Measurements from ENCODE around the gene NME3. TPM values are rescaled to one million over a fixed set of nuclear protein-coding genes. Genes with fewer than 3 reads are reported as not detected.
A peak's percentile ranks its signal among the peaks of the same experiment; 100 is the strongest.

NME3 gene
- total and polyA plus RNA-seq, 9 of the 15 experiments (the other 6 are each of a cell fraction or from before 2014, with no cell fraction given) = 0.68 to 76.3 (median 11.5) TPM

DNA sequence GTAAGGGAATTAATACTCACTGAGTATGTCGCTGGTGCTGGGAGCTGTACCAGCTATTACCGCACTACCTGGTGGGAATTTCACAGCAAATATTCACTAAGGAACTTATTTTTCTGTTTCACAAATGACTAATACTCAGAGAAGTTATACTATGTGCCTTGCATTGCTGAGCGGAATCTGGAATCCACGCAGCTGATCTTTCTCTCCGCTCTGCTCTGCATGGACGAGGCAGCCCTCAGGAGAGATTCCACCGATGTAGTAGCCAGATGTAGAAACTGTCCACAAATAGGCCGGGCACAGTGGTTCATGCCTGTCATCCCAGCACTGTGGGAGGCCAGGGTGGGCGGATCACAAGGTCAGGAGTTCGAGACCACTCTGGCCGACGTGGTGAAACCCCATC, 17.1 kb downstream of the NME3 start:
- H3K9me1 ChIP-seq (ENCODE audit: control insufficient read depth, insufficient read depth, low read length) = peaks cover 3% of the 10 kb centered on the region

DNA sequence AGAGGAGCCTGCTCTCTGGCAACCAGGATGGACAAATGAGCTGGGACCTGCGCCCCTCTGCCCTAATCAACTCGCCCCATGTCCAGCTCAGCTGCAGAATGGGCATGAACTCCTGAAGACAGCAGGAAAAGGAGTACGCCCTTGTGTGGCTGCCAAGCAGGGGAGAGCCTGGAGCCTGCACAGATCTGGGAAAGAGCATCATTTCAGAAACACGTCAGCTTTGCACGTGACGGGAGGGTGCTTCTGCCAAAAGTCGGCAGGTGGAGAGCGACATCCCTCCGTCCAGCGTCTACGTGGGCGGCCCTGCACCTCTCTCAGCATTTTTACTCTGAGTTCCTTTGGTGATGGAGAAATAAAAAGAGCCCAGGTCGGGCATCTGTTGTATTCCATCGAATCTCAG, 18.5 kb downstream of the NME3 start:
- peaks cover 39% of the 10 kb centered on the region; the same call in 2 of the 3 replicates for H3K36me3 ChIP-seq (ENCODE audit: control insufficient read depth, insufficient read depth, low read length)
- no peak for DNase-seq (ENCODE audit: extremely low read depth in 1 of 4, low spot score in 3 of 4)
- H3K4me2 ChIP-seq (ENCODE audit: insufficient read depth, low read length) = no peak overlapping the region
- CTCF ChIA-PET (ENCODE audit: low intra/inter-chr PET ratio) = no interaction called here
- POLR2A ChIA-PET = no interaction called here
- no peak overlapping the region for H3K4me3 ChIP-seq
- no peaks in the 10 kb centered on the region for H4K20me1 ChIP-seq (replicated peaks; ENCODE audit: control insufficient read depth, insufficient read depth, low read length)
- no peak for FAIRE-seq
- H3K27me3 ChIP-seq (ENCODE audit: control insufficient read depth in 2 of 2, insufficient read depth in 2 of 2, low read length in 2 of 2) = no peaks in the 10 kb centered on the region
- H3K9me3 ChIP-seq (replicated peaks; ENCODE audit: control insufficient read depth, insufficient read depth, low read depth, low read length) = no peaks in the 10 kb centered on the region
- H3K9me1 ChIP-seq (ENCODE audit: control insufficient read depth, insufficient read depth, low read length) = peaks cover 3% of the 10 kb centered on the region
- H3K4me1 ChIP-seq (replicated peaks in 1 of 2; ENCODE audit: control insufficient read depth in 2 of 2, insufficient read depth in 2 of 2, low read length in 2 of 2) = peaks cover 0 to 9% of the 10 kb centered on the region in 2 experiments; a peak in 1 of 5 replicates
- H3K79me2 ChIP-seq (ENCODE audit: control insufficient read depth, insufficient read depth, low read length) = no peaks in the 10 kb centered on the region
- intact Hi-C loops (cut with micrococcal nuclease) (no loop called here), in situ Hi-C loops (cut with MboI) (no loop called here)
- ATAC-seq = no peak
- no peak overlapping the region for H3K27ac ChIP-seq (ENCODE audit: extremely low read depth, low read depth, low read length)
- H2AFZ ChIP-seq (ENCODE audit: low read depth, low read length) = no peak overlapping the region
- BruUV-seq (replicated peaks) = no TSS peak
- WGBS (ENCODE audit: insufficient coverage, low coverage, missing lambda C conversion rate) = 96% methylated on average over 14 of the region's 14 CpGs
- peak overlapping the region in 1 of 2 experiments; percentile 28; a peak in 1 of 4 replicates for H3K9ac ChIP-seq (ENCODE audit: insufficient read depth in 1 of 2, low read depth in 2 of 2, low read length in 2 of 2)
- TF ChIP-seq CC2D1A (IDR thresholded peaks at IDR 0.05) (no peak), CBFA2T2 (conservative IDR thresholded peaks at IDR 0.05) (no peak), ZNF589 (CRISPR knock-in tag; IDR thresholded peaks at IDR 0.05; ENCODE audit: low read depth) (no peak), TEAD1 (CRISPR knock-in tag; IDR thresholded peaks at IDR 0.05) (no peak)
- TF ChIP-seq, protein P1, sequence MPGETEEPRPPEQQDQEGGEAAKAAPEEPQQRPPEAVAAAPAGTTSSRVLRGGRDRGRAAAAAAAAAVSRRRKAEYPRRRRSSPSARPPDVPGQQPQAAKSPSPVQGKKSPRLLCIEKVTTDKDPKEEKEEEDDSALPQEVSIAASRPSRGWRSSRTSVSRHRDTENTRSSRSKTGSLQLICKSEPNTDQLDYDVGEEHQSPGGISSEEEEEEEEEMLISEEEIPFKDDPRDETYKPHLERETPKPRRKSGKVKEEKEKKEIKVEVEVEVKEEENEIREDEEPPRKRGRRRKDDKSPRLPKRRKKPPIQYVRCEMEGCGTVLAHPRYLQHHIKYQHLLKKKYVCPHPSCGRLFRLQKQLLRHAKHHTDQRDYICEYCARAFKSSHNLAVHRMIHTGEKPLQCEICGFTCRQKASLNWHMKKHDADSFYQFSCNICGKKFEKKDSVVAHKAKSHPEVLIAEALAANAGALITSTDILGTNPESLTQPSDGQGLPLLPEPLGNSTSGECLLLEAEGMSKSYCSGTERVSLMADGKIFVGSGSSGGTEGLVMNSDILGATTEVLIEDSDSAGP (CRISPR knock-in tag; IDR thresholded peaks at IDR 0.05) = no peak
- TF ChIP-seq, protein P2, sequence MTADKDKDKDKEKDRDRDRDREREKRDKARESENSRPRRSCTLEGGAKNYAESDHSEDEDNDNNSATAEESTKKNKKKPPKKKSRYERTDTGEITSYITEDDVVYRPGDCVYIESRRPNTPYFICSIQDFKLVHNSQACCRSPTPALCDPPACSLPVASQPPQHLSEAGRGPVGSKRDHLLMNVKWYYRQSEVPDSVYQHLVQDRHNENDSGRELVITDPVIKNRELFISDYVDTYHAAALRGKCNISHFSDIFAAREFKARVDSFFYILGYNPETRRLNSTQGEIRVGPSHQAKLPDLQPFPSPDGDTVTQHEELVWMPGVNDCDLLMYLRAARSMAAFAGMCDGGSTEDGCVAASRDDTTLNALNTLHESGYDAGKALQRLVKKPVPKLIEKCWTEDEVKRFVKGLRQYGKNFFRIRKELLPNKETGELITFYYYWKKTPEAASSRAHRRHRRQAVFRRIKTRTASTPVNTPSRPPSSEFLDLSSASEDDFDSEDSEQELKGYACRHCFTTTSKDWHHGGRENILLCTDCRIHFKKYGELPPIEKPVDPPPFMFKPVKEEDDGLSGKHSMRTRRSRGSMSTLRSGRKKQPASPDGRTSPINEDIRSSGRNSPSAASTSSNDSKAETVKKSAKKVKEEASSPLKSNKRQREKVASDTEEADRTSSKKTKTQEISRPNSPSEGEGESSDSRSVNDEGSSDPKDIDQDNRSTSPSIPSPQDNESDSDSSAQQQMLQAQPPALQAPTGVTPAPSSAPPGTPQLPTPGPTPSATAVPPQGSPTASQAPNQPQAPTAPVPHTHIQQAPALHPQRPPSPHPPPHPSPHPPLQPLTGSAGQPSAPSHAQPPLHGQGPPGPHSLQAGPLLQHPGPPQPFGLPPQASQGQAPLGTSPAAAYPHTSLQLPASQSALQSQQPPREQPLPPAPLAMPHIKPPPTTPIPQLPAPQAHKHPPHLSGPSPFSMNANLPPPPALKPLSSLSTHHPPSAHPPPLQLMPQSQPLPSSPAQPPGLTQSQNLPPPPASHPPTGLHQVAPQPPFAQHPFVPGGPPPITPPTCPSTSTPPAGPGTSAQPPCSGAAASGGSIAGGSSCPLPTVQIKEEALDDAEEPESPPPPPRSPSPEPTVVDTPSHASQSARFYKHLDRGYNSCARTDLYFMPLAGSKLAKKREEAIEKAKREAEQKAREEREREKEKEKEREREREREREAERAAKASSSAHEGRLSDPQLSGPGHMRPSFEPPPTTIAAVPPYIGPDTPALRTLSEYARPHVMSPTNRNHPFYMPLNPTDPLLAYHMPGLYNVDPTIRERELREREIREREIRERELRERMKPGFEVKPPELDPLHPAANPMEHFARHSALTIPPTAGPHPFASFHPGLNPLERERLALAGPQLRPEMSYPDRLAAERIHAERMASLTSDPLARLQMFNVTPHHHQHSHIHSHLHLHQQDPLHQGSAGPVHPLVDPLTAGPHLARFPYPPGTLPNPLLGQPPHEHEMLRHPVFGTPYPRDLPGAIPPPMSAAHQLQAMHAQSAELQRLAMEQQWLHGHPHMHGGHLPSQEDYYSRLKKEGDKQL (CRISPR knock-in tag; IDR thresholded peaks at IDR 0.05; ENCODE audit: borderline replicate concordance) = no peak

More for the DNA sequence above, 17.1 kb downstream of the NME3 start:
- ChIA-PET CTCF (ENCODE audit: low intra/inter-chr PET ratio) (no interaction called here), POLR2A (no interaction called here)
- Histone ChIP-seq H3K4me2 (ENCODE audit: insufficient read depth, low read length) (no peak overlapping the region), H4K20me1 (replicated peaks; ENCODE audit: control insufficient read depth, insufficient read depth, low read length) (no peaks in the 10 kb centered on the region), H3K4me1 (replicated peaks in 1 of 2; ENCODE audit: control insufficient read depth in 2 of 2, insufficient read depth in 2 of 2, low read length in 2 of 2) (peaks cover 0 to 20% of the 10 kb centered on the region in 2 experiments; a peak in 1 of 5 replicates), H3K27me3 (ENCODE audit: control insufficient read depth in 2 of 2, insufficient read depth in 2 of 2, low read length in 2 of 2) (no peaks in the 10 kb centered on the region), H3K36me3 (ENCODE audit: control insufficient read depth, insufficient read depth, low read length) (peaks cover 30% of the 10 kb centered on the region; the same call in 2 of the 3 replicates), H3K79me2 (ENCODE audit: control insufficient read depth, insufficient read depth, low read length) (no peaks in the 10 kb centered on the region), H3K9ac (ENCODE audit: insufficient read depth in 1 of 2, low read depth in 2 of 2, low read length in 2 of 2) (peak overlapping the region in 1 of 2 experiments; percentile 68; a peak in 1 of 4 replicates), H3K27ac (ENCODE audit: extremely low read depth, low read depth, low read length) (no peak overlapping the region), H3K4me3 (no peak overlapping the region), H2AFZ (ENCODE audit: low read depth, low read length) (no peak overlapping the region), H3K9me3 (replicated peaks; ENCODE audit: control insufficient read depth, insufficient read depth, low read depth, low read length) (no peaks in the 10 kb centered on the region)
- 93% methylated on average over 12 of the region's 12 CpGs for WGBS (ENCODE audit: insufficient coverage, low coverage, missing lambda C conversion rate)
- DNase-seq (ENCODE audit: extremely low read depth in 1 of 4, low spot score in 3 of 4) = no peak
- BruUV-seq (replicated peaks) = no TSS peak
- FAIRE-seq = no peak
- in situ Hi-C loops (cut with MboI) = no loop called here
- no peak for ATAC-seq
- intact Hi-C loops (cut with micrococcal nuclease) = no loop called here
- no peak for TF ChIP-seq ZNF830 (CRISPR knock-in tag; IDR thresholded peaks at IDR 0.05)
